SK-N-SH treated with all-trans-retinoic acid at 6 μM for 48 hours (cell line): ENCODE data around the gene ACOT13.

Source experiments
- TCF4 ChIP-seq: fragments of 250-450 bp; sonication (Bioruptor Pico); IDR thresholded peaks from 2 replicates; pipeline ENCODE4 v1.8.0; 2021; ENCODE audit warnings: mild to moderate bottlenecking, moderate library complexity, borderline replicate concordance
- TF ChIP-seq, protein P1 (sequence below): fragments of 250-450 bp; sonication (Bioruptor Pico); IDR thresholded peaks from 2 replicates; pipeline ENCODE4 v1.5.1; 2021; ENCODE audit warnings: mild to moderate bottlenecking, moderate library complexity
- TF ChIP-seq, protein P2 (sequence below): fragments of 250-450 bp; sonication (Bioruptor Pico); IDR thresholded peaks from 2 replicates; pipeline ENCODE4 v1.8.0; 2020; ENCODE audit warnings: mild to moderate bottlenecking, moderate library complexity, borderline replicate concordance

- TF ChIP-seq, protein P1, sequence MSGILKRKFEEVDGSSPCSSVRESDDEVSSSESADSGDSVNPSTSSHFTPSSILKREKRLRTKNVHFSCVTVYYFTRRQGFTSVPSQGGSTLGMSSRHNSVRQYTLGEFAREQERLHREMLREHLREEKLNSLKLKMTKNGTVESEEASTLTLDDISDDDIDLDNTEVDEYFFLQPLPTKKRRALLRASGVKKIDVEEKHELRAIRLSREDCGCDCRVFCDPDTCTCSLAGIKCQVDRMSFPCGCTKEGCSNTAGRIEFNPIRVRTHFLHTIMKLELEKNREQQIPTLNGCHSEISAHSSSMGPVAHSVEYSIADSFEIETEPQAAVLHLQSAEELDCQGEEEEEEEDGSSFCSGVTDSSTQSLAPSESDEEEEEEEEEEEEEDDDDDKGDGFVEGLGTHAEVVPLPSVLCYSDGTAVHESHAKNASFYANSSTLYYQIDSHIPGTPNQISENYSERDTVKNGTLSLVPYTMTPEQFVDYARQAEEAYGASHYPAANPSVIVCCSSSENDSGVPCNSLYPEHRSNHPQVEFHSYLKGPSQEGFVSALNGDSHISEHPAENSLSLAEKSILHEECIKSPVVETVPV (CRISPR knock-in tag), result no peak
- TF ChIP-seq, protein P2, sequence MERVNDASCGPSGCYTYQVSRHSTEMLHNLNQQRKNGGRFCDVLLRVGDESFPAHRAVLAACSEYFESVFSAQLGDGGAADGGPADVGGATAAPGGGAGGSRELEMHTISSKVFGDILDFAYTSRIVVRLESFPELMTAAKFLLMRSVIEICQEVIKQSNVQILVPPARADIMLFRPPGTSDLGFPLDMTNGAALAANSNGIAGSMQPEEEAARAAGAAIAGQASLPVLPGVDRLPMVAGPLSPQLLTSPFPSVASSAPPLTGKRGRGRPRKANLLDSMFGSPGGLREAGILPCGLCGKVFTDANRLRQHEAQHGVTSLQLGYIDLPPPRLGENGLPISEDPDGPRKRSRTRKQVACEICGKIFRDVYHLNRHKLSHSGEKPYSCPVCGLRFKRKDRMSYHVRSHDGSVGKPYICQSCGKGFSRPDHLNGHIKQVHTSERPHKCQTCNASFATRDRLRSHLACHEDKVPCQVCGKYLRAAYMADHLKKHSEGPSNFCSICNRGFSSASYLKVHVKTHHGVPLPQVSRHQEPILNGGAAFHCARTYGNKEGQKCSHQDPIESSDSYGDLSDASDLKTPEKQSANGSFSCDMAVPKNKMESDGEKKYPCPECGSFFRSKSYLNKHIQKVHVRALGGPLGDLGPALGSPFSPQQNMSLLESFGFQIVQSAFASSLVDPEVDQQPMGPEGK (CRISPR knock-in tag), result no peak
- TF ChIP-seq TCF4 (CRISPR knock-in tag), result no peak
Measured at GRCh38 chr6:24721461-24722215, 54.8 kb downstream of the ACOT13 start.
